MM.1S (cell line): ENCODE measurements around the gene KLRF2.

ENCODE experiments used
- DNase-seq: peaks from one replicate; pipeline ENCODE4 v3.0.0-alpha.2; 2015
- H2AFZ ChIP-seq: fragments of 300-600 bp; sonication (generic); 2 replicates; pipeline ENCODE4 v1.6.0; 2016; ENCODE audit warnings: antibody characterized with exemption, low read length
- H3F3A ChIP-seq: fragments of 300-600 bp; sonication (generic); 2 replicates; pipeline ENCODE4 v1.6.1; 2016; ENCODE audit warnings: mild to moderate bottlenecking, antibody characterized with exemption, low read length, moderate library complexity, mixed read lengths; ENCODE audit not compliant: insufficient read depth
- H3K27ac ChIP-seq: fragments of 300-600 bp; sonication (generic); 2 replicates; pipeline ENCODE4 v1.5.1; 2016; ENCODE audit warnings: mild to moderate bottlenecking, low read length
- H3K27me3 ChIP-seq: fragments of 300-600 bp; sonication (generic); replicated peaks from 2 replicates; pipeline ENCODE4 v1.6.0; 2016; ENCODE audit warnings: low read length; ENCODE audit not compliant: insufficient read depth
- H3K36me3 ChIP-seq: fragments of 300-600 bp; sonication (generic); replicated peaks from 2 replicates; pipeline ENCODE4 v1.6.1; 2016; ENCODE audit warnings: mild to moderate bottlenecking, low read length, mixed read lengths; ENCODE audit not compliant: insufficient read depth
- H3K4me1 ChIP-seq: fragments of 300-600 bp; sonication (generic); 2 replicates; pipeline ENCODE4 v1.6.1; 2016; ENCODE audit warnings: low read length, mixed read lengths
- H3K4me2 ChIP-seq: fragments of 300-600 bp; sonication (generic); 2 replicates; pipeline ENCODE4 v1.6.0; 2016; ENCODE audit warnings: low read depth, low read length
- H3K4me3 ChIP-seq: fragments of 300-600 bp; sonication (generic); 2 replicates; pipeline ENCODE4 v1.5.1; 2016; ENCODE audit warnings: low read length, mixed read lengths
- H3K79me2 ChIP-seq: fragments of 300-600 bp; sonication (generic); 2 replicates; pipeline ENCODE4 v1.6.1; 2016; ENCODE audit warnings: mixed run types, low read length, mixed read lengths
- H3K9ac ChIP-seq: fragments of 300-600 bp; sonication (generic); 2 replicates; pipeline ENCODE4 v1.6.1; 2016; ENCODE audit warnings: low read length, mixed read lengths
- H3K9me2 ChIP-seq: fragments of 300-600 bp; sonication (generic); replicated peaks from 2 replicates; pipeline ENCODE4 v1.6.1; 2016; ENCODE audit warnings: mild to moderate bottlenecking, low read length, mixed read lengths; ENCODE audit not compliant: insufficient read depth
- H3K9me3 ChIP-seq: fragments of 300-600 bp; sonication (generic); replicated peaks from 2 replicates; pipeline ENCODE4 v1.6.1; 2016; ENCODE audit warnings: mild to moderate bottlenecking, low read length, mixed read lengths; ENCODE audit not compliant: insufficient read depth
- H4K20me1 ChIP-seq: fragments of 300-600 bp; sonication (generic); 2 replicates; pipeline ENCODE4 v1.6.1; 2016; ENCODE audit warnings: mild to moderate bottlenecking, low read length, moderate library complexity, mixed read lengths; ENCODE audit not compliant: insufficient read depth
- CTCF ChIP-seq: fragments of 300-600 bp; sonication (generic); IDR thresholded peaks from 2 replicates; pipeline ENCODE4 v1.5.1; 2016; ENCODE audit warnings: antibody characterized with exemption, low read length, mixed read lengths
- EZH2 ChIP-seq: fragments of 300-600 bp; sonication (generic); optimal IDR thresholded peaks from 2 replicates; pipeline ENCODE3; 2017; ENCODE audit warnings: low read depth, mild to moderate bottlenecking, antibody characterized with exemption, low read length, mixed read lengths
- EZH2phosphoT487 ChIP-seq: fragments of 300-600 bp; sonication (generic); IDR thresholded peaks from 2 replicates; pipeline ENCODE4 v1.6.1; 2018; ENCODE audit warnings: antibody characterized with exemption, low read length

KLRF2 gene

GRCh38 chr12:9880532-9881078, 684 bp upstream of the KLRF2 start:
- no peaks in the 10 kb centered on the region for H3K36me3 ChIP-seq
- H2AFZ ChIP-seq = no peak overlapping the region
- peaks cover 11% of the 10 kb centered on the region for H3K4me1 ChIP-seq
- no peaks in the 10 kb centered on the region for H3K27me3 ChIP-seq
- no peaks in the 10 kb centered on the region for H4K20me1 ChIP-seq
- H3K9me3 ChIP-seq = no peaks in the 10 kb centered on the region
- H3K79me2 ChIP-seq = no peaks in the 10 kb centered on the region
- TF ChIP-seq EZH2phosphoT487 (no peak), EZH2 (no peak), CTCF (no peak)
- no peak overlapping the region for H3K9ac ChIP-seq
- H3K4me3 ChIP-seq = no peak overlapping the region
- no peak for DNase-seq
- no peaks in the 10 kb centered on the region for H3F3A ChIP-seq
- H3K4me2 ChIP-seq = peak overlapping the region; percentile 46; the same call in 1 of the 2 replicates
- H3K9me2 ChIP-seq = no peaks in the 10 kb centered on the region
- H3K27ac ChIP-seq = no peak overlapping the region

DNA sequence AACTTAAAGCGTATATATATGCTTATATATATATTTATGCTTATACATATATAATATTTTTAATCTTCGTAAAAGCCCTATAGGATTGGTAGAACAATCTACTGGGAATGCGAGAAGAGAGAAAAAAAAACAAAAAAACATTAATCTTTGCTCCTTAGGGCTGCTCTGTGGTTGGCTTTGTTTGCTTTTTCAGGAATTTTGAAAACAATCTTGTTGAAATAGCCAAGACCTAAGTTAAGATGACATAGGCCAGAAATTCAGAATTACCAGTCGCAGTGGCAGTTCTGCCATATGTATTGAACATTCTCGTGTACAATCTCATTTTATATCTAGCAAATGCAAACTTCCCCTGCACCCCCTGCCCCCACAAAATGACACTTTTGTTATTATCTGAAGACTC, 699 bp downstream of the KLRF2 start:
- Histone ChIP-seq H3K9me2 (no peaks in the 10 kb centered on the region), H2AFZ (no peak overlapping the region), H3K9ac (no peak overlapping the region), H3K79me2 (no peaks in the 10 kb centered on the region), H3K4me1 (peaks cover 11% of the 10 kb centered on the region), H3K27me3 (no peaks in the 10 kb centered on the region), H3K4me3 (no peak overlapping the region), H3K27ac (no peak overlapping the region), H3K9me3 (no peaks in the 10 kb centered on the region), H3K36me3 (no peaks in the 10 kb centered on the region), H4K20me1 (no peaks in the 10 kb centered on the region), H3F3A (no peaks in the 10 kb centered on the region), H3K4me2 (no peak overlapping the region)
- no peak for DNase-seq
- TF ChIP-seq EZH2phosphoT487 = no peak
- no peak for TF ChIP-seq CTCF
- TF ChIP-seq EZH2 = no peak

GRCh38 chr12:9883175-9883574, 1.9 kb downstream of the KLRF2 start:
- Histone ChIP-seq H3K4me2 (no peak overlapping the region), H3K79me2 (no peaks in the 10 kb centered on the region), H3K9me3 (no peaks in the 10 kb centered on the region), H3K27me3 (no peaks in the 10 kb centered on the region), H3K9me2 (no peaks in the 10 kb centered on the region), H2AFZ (no peak overlapping the region), H3K36me3 (no peaks in the 10 kb centered on the region), H3K9ac (no peak overlapping the region), H3K4me1 (peaks cover 11% of the 10 kb centered on the region), H3K4me3 (no peak overlapping the region), H4K20me1 (no peaks in the 10 kb centered on the region), H3K27ac (no peak overlapping the region), H3F3A (no peaks in the 10 kb centered on the region)
- TF ChIP-seq EZH2 (no peak), EZH2phosphoT487 (no peak), CTCF (no peak)
- no peak for DNase-seq
